GM18861 (cell line): ENCODE data around the gene CELF2.

Experiments used
- ATAC-seq: cut with Tn5 transposase; IDR thresholded peaks from one replicate; pipeline ENCODE4 v1.9.1; 2021; ENCODE audit not compliant: unreplicated experiment

The CELF2 gene

DNA sequence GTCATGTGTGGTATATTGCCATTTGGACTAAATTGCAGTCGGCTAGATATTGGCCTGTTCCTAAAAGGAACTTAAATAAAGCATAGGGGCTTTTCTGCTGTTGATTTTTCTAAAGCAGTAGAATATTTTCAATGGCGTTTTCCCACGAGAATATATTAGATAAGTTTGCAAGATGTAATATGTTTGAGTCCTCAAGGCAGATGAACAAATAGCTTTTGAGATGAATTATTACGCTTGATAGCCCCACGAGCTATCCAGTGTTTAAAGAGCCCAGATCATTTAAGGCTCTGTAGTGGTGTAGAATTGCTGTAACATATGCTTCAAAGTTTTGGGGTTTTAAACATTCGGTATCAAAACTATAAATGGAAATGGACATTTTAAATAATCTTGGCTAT is 2.9 kb downstream of the CELF2 start:
- no peak for ATAC-seq

DNA sequence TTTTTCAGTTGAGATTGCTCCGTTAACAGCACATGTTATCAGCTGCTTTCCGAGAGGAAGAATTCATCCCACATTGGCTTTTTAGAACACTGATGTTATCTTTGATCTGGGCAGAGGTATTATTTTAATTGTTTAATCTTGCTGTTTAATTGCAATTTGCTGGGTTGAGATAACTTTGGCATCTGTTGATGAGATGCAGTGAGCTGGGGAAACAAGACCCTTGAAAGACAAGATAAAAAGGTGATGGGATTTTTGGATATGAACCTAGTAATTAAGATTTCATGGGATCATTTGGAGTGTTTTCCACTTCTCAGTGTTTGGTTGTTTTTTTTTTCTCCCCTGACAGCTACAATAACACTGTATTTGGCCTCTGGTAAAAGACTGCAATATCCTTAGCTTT is 4.5 kb downstream of the CELF2 start:
- no peak for ATAC-seq

- ATAC-seq, result no peak
Observed at GRCh38 chr10:11023009-11023953, 5.6 kb downstream of the CELF2 start.

- ATAC-seq, result no peak
Observed at GRCh38 chr10:11024596-11024995, 6.9 kb downstream of the CELF2 start.

GRCh38 chr10:11025978-11026377 is 8.3 kb downstream of the CELF2 start:
- no peak for ATAC-seq

- ATAC-seq, result no peak
Observed at GRCh38 chr10:11026773-11027172, 9.1 kb downstream of the CELF2 start.

GRCh38 chr10:11034762-11035161 is 17.1 kb downstream of the CELF2 start:
- ATAC-seq, result no peak

DNA sequence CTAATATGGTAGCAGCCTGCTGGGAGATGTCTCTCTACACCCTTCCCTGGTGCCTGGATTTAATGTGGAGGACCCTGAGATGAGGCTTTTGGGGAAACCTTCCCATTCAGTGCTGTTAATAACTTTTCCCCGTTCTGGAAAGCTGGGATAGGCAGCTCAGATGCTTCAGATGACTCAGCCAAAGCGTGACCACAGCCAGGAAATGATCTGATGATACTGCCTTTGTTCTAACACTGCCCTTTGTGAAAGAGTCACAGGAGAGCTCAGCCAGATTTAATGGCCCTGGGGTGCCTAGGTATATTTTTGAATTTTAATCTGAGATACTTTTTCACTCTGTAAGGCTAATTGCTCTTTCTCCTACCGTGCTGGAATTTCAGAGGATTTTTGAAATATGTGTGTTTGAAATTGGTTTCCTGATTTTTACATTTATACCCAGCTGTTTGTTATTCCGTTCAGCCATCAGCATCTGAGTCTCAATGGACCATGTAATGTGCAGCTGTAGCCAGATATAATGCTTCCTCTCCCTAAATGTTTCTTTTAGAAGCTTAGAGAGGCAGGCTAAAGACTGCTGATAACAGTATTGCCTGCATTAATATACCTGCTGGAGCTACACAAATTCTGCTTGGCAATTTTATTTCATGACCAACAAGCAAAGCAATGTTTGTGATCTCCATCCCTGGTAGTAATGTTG is 17.8 kb downstream of the CELF2 start:
- ATAC-seq, result no peak

- no peak for ATAC-seq
Observed at GRCh38 chr10:11036424-11037011, 18.8 kb downstream of the CELF2 start.

DNA sequence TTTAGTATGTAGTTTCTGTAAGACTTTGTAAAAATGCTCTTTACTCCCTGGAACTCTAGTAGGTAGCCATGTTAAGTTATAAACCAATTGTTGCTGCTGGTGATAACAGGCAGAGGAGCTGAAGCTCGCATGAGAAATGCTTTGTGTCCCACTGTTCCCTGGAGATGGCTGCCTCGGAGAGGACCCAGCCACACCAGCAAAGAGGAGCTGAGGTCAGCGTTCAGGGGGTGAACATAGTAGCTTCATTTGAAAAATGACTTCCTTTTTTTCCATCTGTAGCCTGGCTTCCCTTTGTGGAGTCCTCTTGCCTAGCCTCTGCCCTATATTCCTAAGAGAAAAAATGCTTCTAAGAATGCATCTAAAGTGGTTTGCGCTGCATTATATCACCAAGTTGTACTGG is 20.3 kb downstream of the CELF2 start:
- ATAC-seq, result no peak

GRCh38 chr10:11042357-11042756 is 24.7 kb downstream of the CELF2 start:
- ATAC-seq, result no peak

GRCh38 chr10:11043039-11043438 is 25.4 kb downstream of the CELF2 start:
- ATAC-seq, result no peak

DNA sequence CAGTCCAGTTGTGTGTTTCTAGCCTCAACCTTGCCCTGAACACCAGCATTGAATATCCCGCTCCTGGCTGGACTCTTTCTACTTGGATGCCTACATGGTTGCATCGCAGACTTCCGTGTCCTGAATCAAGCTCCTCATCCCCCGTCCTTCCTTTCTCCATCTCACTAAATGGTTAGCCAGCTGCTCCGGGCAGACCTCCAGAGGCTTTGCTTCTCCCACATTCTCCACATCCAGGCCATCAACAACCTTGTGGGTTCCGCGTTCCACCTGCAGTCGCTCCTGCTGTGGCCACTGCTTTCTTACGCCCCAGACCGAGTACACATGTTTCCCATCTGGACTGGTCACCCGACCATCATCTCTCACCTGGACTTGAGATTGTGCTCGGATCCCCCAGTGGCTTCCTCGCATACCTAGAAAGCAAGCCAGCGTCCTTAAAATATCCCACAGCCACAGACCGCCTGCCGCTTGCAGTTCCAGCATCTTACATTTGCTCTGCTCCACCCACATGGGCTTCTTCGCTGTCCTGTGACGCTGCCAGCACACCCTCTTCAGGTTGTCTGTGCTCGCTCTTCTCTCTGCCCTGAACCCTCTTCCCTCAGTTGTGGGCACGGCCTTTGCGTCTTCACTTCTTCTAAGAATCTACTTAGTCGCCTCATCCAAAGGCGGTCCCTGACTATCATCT is 25.9 kb downstream of the CELF2 start:
- ATAC-seq, result no peak

DNA sequence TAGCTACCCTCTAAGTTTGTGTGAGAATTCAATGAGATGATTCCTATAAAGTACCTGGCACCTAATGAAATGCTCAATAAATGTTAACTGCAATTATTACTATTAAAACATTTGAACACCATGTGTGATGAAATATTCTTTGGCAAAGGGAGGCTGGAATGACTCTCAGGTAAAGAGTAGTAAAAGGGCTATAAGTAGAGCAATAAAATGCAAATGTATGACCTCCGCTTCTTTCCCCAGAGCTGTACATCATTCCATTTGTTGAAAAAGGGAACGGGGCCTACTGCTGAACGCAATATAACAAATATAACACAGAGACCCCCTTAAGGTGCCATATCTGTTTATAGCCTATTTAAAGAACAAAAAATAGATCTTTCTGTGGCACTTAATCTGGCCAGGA is 27.8 kb downstream of the CELF2 start:
- no peak for ATAC-seq

DNA sequence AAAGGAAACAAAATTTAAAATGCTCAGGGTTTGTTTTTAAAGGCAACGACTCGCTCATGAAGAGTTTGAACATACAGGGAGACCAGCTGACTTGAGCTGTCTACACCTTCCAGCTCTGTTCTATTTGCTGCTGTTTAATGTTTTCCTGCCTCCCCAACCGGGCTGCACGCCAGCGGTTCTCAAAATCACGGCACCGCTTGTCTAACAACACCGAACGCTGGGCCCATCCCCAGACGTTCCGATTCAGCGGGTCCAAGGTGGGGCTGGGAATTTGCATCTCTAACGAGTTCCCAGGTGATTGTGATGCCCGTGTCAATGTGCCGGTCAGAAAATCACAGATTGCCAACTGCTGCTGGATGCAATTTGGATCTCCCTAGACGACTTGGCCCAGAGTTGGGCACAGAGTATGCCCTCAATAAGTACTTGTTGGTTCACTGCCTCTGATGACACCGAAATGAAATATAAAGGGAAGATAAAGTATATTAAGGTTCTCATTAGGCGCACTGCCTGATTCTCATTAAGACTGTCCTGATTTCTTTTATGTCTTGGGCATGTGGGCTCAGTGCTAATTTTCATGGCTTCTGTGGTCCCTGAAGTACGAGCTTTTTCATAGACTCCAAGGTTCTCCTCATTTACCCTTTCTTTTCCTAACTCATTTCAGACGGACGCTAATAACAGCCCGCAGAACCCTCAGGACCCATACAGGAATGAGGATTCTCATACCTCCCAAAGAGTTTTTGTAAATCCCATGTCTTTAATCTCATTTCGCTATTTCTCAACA is 28.5 kb downstream of the CELF2 start:
- no peak for ATAC-seq

DNA sequence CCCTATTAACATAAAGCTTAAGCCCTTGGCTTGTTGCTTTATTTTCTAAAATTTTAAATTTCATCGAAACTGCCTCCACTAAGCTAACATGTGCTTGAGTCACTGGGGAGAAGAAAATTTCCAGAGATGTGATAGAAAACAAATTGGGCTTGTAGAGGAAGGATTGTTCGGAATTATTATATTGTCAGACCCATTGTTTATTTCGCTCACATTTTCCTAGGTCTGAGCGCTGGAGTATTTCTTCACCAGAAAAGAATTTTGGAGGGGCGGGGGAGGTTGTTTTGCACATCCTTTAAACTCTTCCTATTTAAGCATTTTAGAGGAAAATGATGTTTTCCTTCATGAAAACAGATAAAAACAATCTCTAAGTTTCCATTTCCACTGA is 29.1 kb downstream of the CELF2 start:
- ATAC-seq, result no peak

- ATAC-seq, result no peak
Observed at GRCh38 chr10:11048707-11049278, 31.1 kb downstream of the CELF2 start.

GRCh38 chr10:11049806-11050205 is 32.1 kb downstream of the CELF2 start:
- ATAC-seq, result no peak

GRCh38 chr10:11050301-11051287 is 32.9 kb downstream of the CELF2 start:
- ATAC-seq, result no peak
